ENCODE results near the gene CD9. TPM values are rescaled to one million over a fixed set of nuclear protein-coding genes. Genes with fewer than 3 reads are reported as not detected.
A peak's percentile ranks its signal among the peaks of the same experiment; 100 is the strongest.
"Not testable (repeated sequence)": the region's sequence is repeated elsewhere in the genome, so short reads cannot be mapped to it uniquely, and the experiment has no call there.

Gene CD9
- polyA plus RNA-seq, 6 donors from 2014 or later: 32.7 to 186 (median 69.9) TPM

DNA sequence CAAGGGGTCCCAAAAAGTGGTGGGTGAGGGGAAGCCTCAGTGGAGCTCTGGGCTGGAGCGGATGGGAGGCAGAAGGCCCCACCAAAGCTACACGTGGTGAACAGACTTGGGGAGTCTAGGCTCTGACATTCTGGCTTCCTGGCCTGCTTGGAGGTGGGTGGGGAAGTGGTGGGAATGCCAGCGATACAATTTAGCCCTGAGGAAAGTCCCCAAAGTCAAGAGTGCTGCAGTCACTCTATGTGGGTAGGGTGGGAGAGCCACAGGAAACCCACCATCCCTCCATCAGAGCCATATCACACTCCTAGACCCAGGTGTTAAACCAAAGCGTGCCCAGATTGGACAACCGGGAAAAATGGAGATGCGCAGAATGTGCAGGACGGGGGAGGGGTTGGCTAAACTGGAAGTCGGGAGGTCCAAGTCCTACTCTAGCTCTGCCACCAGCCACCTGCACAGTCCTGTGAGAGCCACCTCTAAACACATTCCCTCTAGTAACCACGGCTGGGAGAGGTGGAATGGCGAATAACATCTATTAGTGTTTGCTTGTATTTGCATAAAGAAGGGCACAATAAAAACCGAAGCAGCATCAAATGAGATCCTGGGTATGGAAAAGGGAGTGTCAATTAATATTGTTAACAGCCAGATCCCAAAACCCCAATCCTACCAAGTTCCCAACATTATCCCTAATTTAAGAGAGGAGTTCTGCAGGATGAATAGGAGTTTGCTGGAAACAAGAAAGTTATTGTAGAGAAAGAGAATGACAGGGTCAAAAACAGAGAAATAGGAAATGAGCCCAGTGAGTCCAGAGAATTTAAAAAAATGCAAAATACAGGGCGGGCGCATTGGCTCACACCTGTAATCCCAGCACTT is 14.0 kb upstream of the CD9 start:
- Mint-ChIP-seq H3K4me1 (peaks cover 4 to 17% (median 10%) of the 10 kb centered on the region in 3 donors), H3K27ac (no peak overlapping the region), H3K9me3 (no peaks in the 10 kb centered on the region), H3K27me3 (peaks cover 25 to 35% (median 31%) of the 10 kb centered on the region in 3 donors), H3K4me3 (no peak overlapping the region), H3K36me3 (no peaks in the 10 kb centered on the region)
- ATAC-seq (ENCODE audit: low read depth in 2 of 2) (no peak), DNase-seq (no peak)

DNA sequence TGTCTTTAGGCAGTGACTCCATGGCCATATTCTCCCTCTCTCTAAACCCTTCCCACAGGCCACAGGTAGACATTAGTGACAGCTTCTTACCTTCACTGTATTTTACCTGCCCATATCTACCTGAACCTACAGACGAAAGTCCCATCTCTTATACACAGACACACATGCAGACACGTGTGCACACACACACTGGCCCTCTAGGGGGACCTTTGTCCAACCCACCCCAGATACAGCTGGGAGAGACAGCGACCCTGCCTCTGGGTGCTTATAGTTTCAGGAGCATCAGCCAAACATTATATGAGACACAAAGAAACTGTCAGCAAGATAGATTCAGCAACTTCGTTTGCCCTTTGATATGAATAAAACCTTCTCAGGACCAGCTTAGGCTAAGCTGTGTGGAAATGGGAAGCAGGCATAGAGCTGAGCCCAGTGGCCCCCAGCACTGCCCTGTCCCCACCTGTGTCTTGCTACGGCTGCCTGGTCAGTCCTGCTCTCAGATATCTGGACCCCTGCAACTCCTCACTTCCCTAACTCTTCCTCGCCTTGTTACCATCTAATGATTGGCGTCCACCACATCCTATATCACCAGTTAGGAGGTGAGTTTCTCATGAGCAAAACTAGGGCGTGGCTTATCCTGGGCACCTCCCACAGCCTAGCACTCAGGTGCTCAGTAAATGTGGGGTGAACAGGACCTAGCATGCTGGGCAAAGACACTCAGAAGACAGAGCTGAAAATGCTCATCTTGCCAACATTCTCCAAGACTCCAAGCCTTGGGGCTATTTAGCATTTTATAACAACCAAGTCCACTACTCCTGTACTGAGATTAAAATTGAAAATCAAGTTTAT is 12.0 kb upstream of the CD9 start:
- Mint-ChIP-seq H3K4me3 (peak overlapping the region in 1 of 8 donors; percentile 42), H3K27ac (peak overlapping the region in 3 of 6 donors; percentile 52 to 80 (median 67)), H3K4me1 (peaks cover 10 to 24% (median 12%) of the 10 kb centered on the region in 3 donors), H3K9me3 (no peaks in the 10 kb centered on the region), H3K27me3 (peaks cover 34 to 37% (median 34%) of the 10 kb centered on the region in 3 donors), H3K36me3 (no peaks in the 10 kb centered on the region)
- DNase-seq: no peak
- no peak for ATAC-seq (ENCODE audit: low read depth in 2 of 2)

DNA sequence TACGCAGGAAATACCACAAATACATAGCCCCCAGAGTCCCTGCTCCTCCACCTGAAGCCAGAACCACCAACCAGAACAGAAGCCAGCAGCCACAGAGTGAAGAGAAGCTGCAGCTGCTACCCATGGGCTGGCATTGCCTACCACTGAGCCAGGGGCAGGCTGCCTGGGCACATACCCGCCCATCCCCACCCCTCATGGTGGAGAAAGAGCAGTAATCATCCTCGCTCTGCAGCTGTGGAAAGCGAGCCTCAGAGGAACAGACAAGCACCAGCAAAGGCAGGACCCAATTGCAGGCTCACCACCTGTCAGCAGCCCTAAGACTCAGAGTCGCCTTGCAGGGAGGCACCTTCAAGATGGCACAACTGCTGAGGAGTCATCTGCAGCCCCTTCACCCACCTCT is 11.2 kb upstream of the CD9 start:
- ATAC-seq (ENCODE audit: low read depth in 2 of 2) (peak; percentile 77 to 80), DNase-seq (peak; percentile 41)
- Mint-ChIP-seq H3K9me3 (no peaks in the 10 kb centered on the region), H3K27ac (peak overlapping the region in 1 of 6 donors; percentile 77), H3K36me3 (no peaks in the 10 kb centered on the region), H3K27me3 (peaks cover 31 to 42% (median 41%) of the 10 kb centered on the region in 3 donors), H3K4me3 (peak overlapping the region in 1 of 8 donors; percentile 43), H3K4me1 (peaks cover 16 to 32% (median 16%) of the 10 kb centered on the region in 3 donors)

DNA sequence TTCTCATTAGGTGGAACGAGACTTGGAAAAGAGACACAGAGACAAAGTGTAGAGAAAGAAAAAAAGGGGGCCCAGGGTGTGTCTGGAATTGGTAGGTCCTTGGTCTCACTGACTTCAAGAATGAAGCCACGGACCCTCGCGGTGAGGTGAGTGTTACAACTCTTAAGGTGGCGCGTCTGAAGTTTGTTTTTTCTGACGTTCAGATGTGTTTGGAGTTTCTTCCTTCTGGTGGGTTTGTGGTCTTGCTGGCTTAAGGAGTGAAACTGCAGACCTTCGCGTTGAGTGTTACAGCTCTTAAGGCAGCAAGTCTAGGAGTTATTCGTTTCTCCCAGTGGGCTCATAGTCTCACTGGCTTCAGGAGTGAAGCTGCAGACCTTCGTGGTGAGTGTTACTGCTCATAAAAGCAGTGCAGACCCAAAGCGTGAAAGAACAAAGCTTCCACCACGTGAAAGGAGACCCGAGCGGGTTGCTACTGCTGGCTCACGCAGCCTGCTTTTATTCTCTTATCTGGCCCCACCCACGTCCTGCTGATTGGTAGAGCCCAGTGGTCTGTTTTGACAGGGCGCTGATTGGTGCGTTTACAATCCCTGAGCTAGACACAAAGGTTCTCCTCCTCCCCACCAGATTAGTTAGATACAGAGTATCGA is 10.1 kb upstream of the CD9 start:
- peak overlapping the region in 2 of 8 donors; percentile 0 to 35 for H3K4me3 Mint-ChIP-seq
- ATAC-seq (ENCODE audit: low read depth in 2 of 2); H3K27ac Mint-ChIP-seq: not testable (repeated sequence)

DNA sequence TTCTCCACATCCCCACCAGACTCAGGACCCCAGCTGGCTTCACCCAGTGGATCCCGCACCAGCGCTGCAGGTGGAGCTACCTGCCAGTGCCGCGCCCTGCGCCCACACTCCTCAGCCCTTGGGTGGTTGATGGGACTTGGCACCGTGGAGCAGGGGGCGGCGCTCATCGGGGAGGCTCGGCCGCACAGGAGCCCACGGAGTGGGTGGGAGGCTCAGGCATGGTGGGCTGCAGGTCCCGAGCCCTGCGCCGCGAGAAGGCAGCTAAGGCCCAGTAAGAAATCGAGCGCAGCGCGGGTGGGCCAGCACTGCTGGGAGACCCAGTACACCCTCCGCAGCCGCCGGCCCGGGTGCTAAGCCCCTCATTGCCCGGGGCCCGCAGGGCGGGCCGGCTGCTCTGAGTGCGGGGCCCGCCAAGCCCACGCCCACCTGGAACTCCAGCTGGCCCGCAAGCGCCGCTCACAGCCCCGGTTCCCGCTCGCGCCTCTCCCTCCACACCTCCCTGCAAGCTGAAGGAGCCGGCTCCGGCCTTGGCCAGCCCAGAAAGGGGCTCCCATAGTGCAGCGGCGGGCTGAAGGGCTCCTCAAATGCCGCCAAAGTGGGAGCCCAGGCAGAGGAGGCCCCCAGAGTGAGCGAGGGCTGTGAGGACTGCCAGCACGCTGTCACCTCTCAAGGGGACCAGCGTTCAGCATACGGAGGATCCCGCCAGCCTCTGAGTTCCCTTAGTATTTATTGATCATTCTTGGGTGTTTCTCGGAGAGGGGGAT is 9.3 kb upstream of the CD9 start:
- Mint-ChIP-seq H3K27me3 (peaks cover 30 to 42% (median 41%) of the 10 kb centered on the region in 3 donors), H3K4me1 (peaks cover 22 to 43% (median 25%) of the 10 kb centered on the region in 3 donors), H3K27ac (peak overlapping the region in 1 of 6 donors; percentile 42)
- not testable (repeated sequence) for H3K9me3 Mint-ChIP-seq; H3K36me3 Mint-ChIP-seq; H3K4me3 Mint-ChIP-seq; DNase-seq; ATAC-seq (ENCODE audit: low read depth in 2 of 2)

More for the DNA sequence above, 10.1 kb upstream of the CD9 start:
- H3K36me3 Mint-ChIP-seq, DNase-seq, H3K9me3 Mint-ChIP-seq: not testable (repeated sequence)
- peaks cover 30 to 42% (median 41%) of the 10 kb centered on the region in 3 donors for H3K27me3 Mint-ChIP-seq
- H3K4me1 Mint-ChIP-seq: peaks cover 16 to 34% (median 16%) of the 10 kb centered on the region in 3 donors

DNA sequence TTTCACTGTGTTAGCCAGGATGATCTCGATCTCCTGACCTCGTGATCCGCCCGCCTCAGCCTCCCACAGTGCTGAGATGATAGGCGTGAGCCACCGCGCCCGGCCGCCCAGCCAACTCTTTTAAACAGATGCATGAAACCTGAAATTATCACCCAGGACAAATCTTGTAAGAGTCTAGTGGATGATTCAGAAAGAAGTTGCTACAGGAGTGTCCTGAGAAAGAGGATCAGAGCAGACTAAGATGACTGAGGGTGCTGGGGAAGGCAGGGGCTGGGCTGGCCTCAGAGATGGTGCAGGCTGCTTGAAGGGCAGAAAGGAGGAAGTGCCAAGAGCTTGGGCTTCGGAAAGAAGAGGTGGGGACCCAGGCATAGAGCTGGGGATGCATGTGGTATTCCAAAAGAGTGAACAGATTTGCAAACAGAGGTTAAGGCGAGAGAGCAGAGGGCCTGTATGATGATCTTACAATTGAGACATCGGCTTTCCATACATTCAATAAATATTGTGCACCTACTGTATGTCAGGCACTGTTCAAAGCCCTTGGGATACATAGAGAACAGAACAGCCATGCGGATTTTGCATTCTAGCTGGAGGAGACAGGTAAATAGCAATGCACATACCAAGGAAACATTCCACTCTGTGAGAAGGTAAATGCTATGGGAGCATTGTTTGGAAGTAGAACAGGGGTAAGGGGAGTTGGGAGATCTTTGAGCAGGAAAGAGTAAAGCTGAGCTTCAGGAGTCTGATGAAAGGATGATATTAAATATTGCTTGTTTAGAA is 7.4 kb upstream of the CD9 start:
- Mint-ChIP-seq H3K36me3 (no peaks in the 10 kb centered on the region), H3K9me3 (no peaks in the 10 kb centered on the region), H3K27me3 (peaks cover 25 to 36% (median 33%) of the 10 kb centered on the region in 3 donors), H3K4me1 (peaks cover 27 to 50% (median 35%) of the 10 kb centered on the region in 3 donors), H3K27ac (peak overlapping the region in 4 of 6 donors; percentile 53 to 86 (median 69)), H3K4me3 (peak overlapping the region in 2 of 8 donors; percentile 21 to 28)
- ATAC-seq (ENCODE audit: low read depth in 2 of 2) (no peak), DNase-seq (no peak)

DNA sequence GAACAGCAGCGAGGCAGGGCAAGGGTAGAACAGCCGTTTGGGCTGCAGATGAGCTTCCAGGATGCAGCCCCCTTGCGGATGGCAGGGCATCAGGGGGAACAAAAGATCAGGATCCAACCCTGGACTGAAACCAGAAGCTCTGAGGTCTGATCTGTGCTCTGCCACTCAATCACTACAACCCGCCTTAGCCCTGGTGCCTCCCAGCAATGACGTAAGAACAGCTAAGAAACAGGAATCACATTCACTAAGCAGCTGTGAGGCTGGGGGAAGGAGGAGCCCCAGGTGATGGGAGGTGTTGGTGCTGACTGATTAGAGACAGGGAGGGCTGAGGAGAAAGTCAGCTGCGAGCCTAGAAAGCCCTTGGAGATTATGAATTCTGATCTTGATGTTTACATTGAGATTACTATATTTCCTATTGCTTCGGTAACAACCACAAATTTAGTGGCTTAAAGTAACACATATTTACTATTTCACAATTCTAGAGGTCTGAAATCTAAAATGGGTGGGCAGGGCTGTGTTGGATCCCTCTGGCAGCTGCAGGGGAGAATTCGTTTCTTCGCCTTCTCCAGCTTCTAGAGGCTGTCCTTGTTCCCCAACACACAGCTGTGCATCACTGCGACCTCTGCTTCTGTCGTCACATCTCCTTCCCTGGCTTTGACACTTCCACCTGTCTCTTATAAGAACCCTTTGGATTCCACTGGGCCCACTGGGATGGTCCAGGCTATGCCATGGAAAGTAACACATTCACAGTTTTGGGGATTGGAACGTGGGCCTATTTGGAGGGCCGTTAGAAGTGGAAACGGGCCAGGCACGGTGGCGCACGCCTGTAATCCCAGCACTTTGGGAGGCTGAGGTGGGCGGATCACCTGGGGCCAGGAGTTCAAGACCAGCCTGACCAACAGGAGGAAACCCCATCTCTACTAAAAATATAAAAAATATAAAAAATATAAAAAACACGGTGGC is 6.1 kb upstream of the CD9 start:
- Mint-ChIP-seq H3K4me1 (peaks cover 24 to 51% (median 27%) of the 10 kb centered on the region in 3 donors), H3K36me3 (no peaks in the 10 kb centered on the region), H3K27ac (peak overlapping the region; percentile 53 to 90 (median 69)), H3K4me3 (peak overlapping the region in 1 of 8 donors; percentile 35), H3K9me3 (no peaks in the 10 kb centered on the region), H3K27me3 (peaks cover 16 to 26% (median 23%) of the 10 kb centered on the region in 3 donors)
- peak; percentile 72 to 76 for ATAC-seq (ENCODE audit: low read depth in 2 of 2)
- DNase-seq: peak; percentile 53

DNA sequence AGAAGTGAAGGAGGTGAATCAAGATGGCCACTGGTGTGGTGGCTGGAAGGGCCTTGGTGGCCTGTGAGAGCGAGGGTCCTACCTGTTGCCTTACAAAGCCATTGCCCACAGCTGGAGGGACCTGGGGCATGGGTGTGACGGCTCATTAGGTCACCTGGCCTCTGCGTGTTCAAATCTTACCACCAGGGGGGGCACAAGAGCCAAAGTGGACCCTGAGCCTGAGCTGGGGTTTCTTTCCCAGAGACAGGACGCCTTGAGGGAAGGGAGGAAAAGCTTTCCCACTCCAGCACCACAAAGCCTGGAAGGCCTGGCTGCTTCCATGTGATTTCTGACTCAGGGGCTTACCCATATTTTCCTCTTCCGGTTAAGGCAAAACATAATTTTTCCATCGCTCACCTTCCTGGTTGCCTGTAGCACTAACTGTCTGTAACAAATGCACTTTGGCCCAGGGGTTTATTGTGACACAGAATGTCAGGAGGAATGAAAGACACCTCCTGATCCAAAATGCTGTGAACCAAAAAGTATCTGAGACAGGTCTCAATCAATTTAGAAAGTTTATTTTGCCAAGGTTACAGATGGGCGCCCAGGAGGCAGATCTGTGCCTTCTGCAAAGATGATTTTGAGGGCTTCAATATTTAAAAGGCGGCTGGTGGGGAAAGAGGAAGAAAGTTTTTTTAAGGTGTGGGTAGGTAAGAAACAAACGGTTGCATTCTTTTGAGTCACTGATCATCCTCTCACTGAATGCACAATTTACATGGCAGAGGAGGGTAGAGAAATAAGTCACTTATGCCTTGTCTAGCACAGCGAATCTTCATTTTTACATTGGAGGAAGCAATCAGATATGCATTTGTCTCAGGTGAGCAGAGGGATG is 4.3 kb upstream of the CD9 start:
- no peaks in the 10 kb centered on the region for H3K9me3 Mint-ChIP-seq
- H3K4me1 Mint-ChIP-seq: peaks cover 33 to 56% (median 33%) of the 10 kb centered on the region in 3 donors
- DNase-seq: peak; percentile 69
- H3K27me3 Mint-ChIP-seq: peaks cover 13 to 18% (median 15%) of the 10 kb centered on the region in 3 donors
- peak overlapping the region; percentile 1 to 89 (median 63) for H3K27ac Mint-ChIP-seq
- peak; percentile 57 to 61 for ATAC-seq (ENCODE audit: low read depth in 2 of 2)
- peak overlapping the region in 4 of 8 donors; percentile 1 to 58 (median 28) for H3K4me3 Mint-ChIP-seq
- H3K36me3 Mint-ChIP-seq: no peaks in the 10 kb centered on the region

DNA sequence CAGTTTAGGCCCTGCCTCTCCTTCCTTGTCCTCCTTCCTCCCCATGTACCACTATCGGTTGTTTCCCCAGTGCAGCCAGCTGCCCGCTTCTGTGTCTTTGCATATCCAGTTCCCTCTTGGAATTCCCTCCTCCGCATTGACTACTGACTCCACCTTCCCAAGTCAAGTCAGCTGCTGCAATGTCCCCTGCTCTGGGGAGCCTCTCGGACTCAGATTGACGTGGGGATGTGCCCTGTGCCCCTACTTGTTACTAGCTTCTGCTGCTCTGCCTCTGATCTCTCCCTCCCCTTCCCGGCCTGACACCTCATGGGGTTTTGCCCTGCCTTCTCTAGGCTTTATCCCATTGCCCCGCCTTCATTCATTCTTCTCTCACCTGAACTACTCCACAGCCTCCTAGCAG is 2.1 kb upstream of the CD9 start:
- Mint-ChIP-seq H3K36me3 (no peaks in the 10 kb centered on the region), H3K4me3 (peak overlapping the region in 3 of 8 donors; percentile 5 to 70 (median 25)), H3K9me3 (no peaks in the 10 kb centered on the region), H3K4me1 (peaks cover 41 to 71% (median 42%) of the 10 kb centered on the region in 3 donors), H3K27me3 (peaks cover 19 to 24% (median 23%) of the 10 kb centered on the region in 3 donors), H3K27ac (peak overlapping the region in 1 of 6 donors; percentile 85)
- DNase-seq (no peak), ATAC-seq (ENCODE audit: low read depth in 2 of 2) (no peak)

DNA sequence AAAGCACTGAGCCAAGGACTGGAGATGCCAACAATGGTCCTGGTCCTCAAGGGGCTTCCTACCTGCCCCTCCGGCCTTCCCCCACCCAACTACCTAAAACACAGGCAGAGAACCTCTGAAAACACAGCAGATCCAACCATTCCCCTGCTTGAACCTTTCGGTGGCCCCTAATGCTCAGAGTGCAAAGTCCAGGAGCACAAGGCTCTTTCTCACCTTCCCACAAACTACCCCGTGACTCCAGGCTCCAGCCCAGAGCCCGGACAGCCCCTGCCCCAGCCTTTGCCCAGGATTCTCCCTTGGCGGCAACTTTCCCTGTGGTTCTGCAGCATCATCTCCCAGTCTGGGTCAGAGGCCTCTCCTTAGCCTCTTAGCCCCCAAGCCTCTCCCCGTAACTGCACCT is 1.6 kb upstream of the CD9 start:
- DNase-seq (no peak), ATAC-seq (ENCODE audit: low read depth in 2 of 2) (no peak)
- H3K9me3 Mint-ChIP-seq: no peaks in the 10 kb centered on the region
- H3K4me3 Mint-ChIP-seq: peak overlapping the region in 2 of 8 donors; percentile 5 to 25
- peak overlapping the region in 1 of 6 donors; percentile 48 for H3K27ac Mint-ChIP-seq
- peaks cover 23% of the 10 kb centered on the region in 3 donors for H3K27me3 Mint-ChIP-seq
- H3K4me1 Mint-ChIP-seq: peaks cover 38 to 69% (median 42%) of the 10 kb centered on the region in 3 donors
- no peaks in the 10 kb centered on the region for H3K36me3 Mint-ChIP-seq

Measured in naive B cell (primary cell).